GM10266 (cell line): ENCODE results near the gene RTP3.

Experiments
- DNase-seq: peaks from one replicate; pipeline ENCODE4 v3.0.0; 2012; ENCODE audit errors: extremely low spot score
- TF ChIP-seq, protein P1 (sequence below): IDR thresholded peaks from 2 replicates; pipeline ENCODE4 v1.5.1; 2012; ENCODE audit warnings: mild to moderate bottlenecking, low read depth; ENCODE audit not compliant: control insufficient read depth, insufficient read depth; ENCODE audit errors: missing control alignments

Gene RTP3

GRCh38 chr3:46469680-46470357 is 28.0 kb upstream of the RTP3 start:
- TF ChIP-seq, protein P1, sequence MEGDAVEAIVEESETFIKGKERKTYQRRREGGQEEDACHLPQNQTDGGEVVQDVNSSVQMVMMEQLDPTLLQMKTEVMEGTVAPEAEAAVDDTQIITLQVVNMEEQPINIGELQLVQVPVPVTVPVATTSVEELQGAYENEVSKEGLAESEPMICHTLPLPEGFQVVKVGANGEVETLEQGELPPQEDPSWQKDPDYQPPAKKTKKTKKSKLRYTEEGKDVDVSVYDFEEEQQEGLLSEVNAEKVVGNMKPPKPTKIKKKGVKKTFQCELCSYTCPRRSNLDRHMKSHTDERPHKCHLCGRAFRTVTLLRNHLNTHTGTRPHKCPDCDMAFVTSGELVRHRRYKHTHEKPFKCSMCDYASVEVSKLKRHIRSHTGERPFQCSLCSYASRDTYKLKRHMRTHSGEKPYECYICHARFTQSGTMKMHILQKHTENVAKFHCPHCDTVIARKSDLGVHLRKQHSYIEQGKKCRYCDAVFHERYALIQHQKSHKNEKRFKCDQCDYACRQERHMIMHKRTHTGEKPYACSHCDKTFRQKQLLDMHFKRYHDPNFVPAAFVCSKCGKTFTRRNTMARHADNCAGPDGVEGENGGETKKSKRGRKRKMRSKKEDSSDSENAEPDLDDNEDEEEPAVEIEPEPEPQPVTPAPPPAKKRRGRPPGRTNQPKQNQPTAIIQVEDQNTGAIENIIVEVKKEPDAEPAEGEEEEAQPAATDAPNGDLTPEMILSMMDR: no peak
- DNase-seq: no peak

DNA sequence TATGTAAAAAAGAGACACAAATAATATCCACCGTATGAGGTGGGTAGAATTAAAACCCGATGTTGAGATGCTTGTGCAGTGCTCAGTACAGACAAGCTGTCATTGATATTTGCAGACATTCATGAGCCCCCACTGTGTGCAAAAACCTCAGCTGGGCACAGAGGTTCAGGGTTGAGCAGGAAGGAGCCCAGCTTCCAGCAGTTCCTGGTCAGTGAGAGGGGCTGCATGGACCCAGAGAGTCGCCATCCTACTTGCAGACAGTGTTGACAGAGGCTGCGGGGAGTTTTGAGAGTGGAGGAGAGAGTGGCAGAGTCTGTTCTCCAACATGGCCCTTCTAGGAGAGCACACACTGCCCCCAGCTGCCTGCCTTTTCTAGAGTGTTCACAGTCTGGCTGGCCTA is 26.9 kb upstream of the RTP3 start:
- TF ChIP-seq, protein P1: no peak
- no peak for DNase-seq

- TF ChIP-seq, protein P1: no peak
- DNase-seq: no peak
Observed at GRCh38 chr3:46471371-46471914, 26.3 kb upstream of the RTP3 start.

- no peak for DNase-seq
- TF ChIP-seq, protein P1: no peak
Observed at GRCh38 chr3:46472736-46473135, 25.0 kb upstream of the RTP3 start.

GRCh38 chr3:46477145-46477544 is 20.6 kb upstream of the RTP3 start:
- DNase-seq: no peak
- TF ChIP-seq, protein P1: no peak

DNA sequence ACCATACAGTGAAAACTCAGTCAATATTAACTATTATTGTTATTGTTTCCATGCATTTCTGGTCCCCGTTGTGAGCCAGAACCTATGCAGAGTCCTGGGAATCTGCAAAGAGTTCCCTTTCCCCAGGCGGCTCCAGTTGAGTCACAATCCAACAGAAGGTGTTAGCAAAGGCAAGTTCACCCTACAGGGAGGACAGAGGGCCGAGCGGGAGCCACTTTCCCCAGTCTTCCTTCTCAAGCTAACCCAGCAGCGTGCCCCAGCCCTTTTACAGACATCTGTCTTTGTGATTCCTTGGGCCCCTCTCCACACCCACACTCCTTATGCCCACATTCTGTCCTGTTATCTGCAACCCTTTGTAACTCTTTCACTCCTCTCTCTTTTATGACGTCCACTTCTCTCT is 20.0 kb upstream of the RTP3 start:
- TF ChIP-seq, protein P1: no peak
- DNase-seq: no peak

- TF ChIP-seq, protein P1: no peak
Observed at GRCh38 chr3:46478341-46478740, 19.4 kb upstream of the RTP3 start.

More at GRCh38 chr3:46478341-46478740, 19.4 kb upstream of the RTP3 start:
- no peak for DNase-seq
